ENCODE data around the gene CTTN. TPM values are rescaled to one million over a fixed set of nuclear protein-coding genes. Genes with fewer than 3 reads are reported as not detected.
A peak's percentile ranks its signal among the peaks of the same experiment; 100 is the strongest.

The CTTN gene
- total and polyA plus RNA-seq, 2 of the 13 experiments (the other 11 are each of a cell fraction or from before 2014, with no cell fraction given) = 84.4 to 114 TPM

DNA sequence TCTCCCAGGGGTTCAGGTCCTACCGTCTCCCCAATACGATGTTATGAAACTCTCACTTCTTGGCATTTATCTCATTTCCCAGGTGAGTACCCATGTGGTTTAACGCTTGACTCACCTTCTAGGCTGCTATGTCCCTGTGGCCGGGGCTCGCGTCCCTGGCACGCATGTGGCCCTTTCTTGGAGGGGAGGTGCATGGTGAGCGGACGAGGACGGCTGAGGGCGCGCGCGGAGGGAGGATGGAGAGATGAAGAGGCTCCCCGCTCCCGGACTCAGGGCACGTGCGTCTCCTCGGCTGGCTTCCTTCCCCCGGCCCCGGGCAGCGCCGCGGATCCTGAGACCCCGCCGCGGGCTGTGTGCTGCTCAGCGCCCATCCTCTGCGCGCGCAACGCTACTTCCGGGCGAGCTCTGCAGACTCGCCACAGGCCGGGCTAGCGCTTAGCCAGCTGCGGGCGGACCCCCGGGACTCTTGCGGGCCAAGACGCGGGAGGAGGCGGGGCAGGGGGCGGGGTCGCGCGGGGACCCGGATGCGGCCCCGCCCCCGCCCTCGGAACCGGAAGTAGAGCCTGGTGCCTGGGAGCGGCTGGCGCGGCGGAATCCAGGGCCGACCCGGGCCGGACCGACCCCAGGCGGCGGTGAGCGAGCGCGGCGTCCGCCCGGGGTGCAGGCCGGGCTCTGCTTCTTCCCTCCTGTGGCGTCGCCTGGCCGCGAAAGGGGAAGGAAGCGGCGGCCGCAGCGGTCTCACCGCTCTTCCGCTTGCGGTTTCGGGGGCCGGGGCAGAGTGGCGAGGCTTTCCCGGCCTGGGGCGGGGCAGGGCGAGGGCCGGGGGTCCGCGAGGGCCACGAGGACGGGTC, at the start of gene CTTN (continued):
- TF ChIP-seq ZNF839 (CRISPR knock-in tag; IDR thresholded peaks at IDR 0.05; ENCODE audit: borderline replicate concordance) = no peak
- no peak for TF ChIP-seq NCOA5 (CRISPR knock-in tag; IDR thresholded peaks at IDR 0.05)
- no peak for TF ChIP-seq ARNT (IDR thresholded peaks at IDR 0.05)
- TF ChIP-seq MATR3 (CRISPR knock-in tag; IDR thresholded peaks at IDR 0.05) = no peak
- peak; percentile 48; the same call in 1 of the 2 replicates for TF ChIP-seq SMAD1 (CRISPR knock-in tag; IDR thresholded peaks at IDR 0.05; ENCODE audit: borderline replicate concordance, low read depth)
- TF ChIP-seq ATF4 (CRISPR knock-in tag; IDR thresholded peaks at IDR 0.05) = no peak
- no peak for TF ChIP-seq U2AF2 (IDR thresholded peaks at IDR 0.05; ENCODE audit: low read depth, low read length)
- TF ChIP-seq, protein P1, sequence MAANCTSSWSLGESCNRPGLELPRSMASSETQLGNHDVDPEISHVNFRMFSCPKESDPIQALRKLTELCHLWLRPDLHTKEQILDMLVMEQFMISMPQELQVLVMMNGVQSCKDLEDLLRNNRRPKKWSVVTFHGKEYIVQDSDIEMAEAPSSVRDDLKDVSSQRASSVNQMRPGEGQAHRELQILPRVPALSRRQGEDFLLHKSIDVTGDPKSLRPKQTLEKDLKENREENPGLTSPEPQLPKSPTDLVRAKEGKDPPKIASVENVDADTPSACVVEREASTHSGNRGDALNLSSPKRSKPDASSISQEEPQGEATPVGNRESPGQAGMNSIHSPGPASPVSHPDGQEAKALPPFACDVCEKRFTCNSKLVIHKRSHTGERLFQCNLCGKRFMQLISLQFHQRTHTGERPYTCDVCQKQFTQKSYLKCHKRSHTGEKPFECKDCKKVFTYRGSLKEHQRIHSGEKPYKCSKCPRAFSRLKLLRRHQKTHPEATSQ (CRISPR knock-in tag; IDR thresholded peaks at IDR 0.05; ENCODE audit: borderline replicate concordance) = 0 out of 2 replicates have a peak, but pooled peaks have one; percentile 64
- peak; percentile 75; the same call in 1 of the 2 replicates for TF ChIP-seq ZNF776 (CRISPR knock-in tag; IDR thresholded peaks at IDR 0.05)
- TF ChIP-seq PATZ1 (CRISPR knock-in tag; IDR thresholded peaks at IDR 0.05) = peak; percentile 56
- peak; percentile 36 for TF ChIP-seq ZNF770 (CRISPR knock-in tag; IDR thresholded peaks at IDR 0.05)
- TF ChIP-seq DNMT3B (CRISPR knock-in tag; conservative IDR thresholded peaks at IDR 0.05) = no peak
- TF ChIP-seq SIX4 (CRISPR knock-in tag; IDR thresholded peaks at IDR 0.05) = no peak
- TF ChIP-seq ZNF576 (CRISPR knock-in tag; IDR thresholded peaks at IDR 0.05) = no peak
- peak; percentile 92 for TF ChIP-seq GABPB1 (CRISPR knock-in tag; IDR thresholded peaks at IDR 0.05)
- no peak for TF ChIP-seq ZUFSP (CRISPR knock-in tag; IDR thresholded peaks at IDR 0.05; ENCODE audit: borderline replicate concordance)

Data from HepG2 (cell line).